HG02798 (cell line): Measurements from ENCODE around the gene C3orf22.

Source experiments
- ATAC-seq: cut with Tn5 transposase; IDR thresholded peaks from one replicate; pipeline ENCODE4 v1.9.1; 2021; ENCODE audit warnings: mild to moderate bottlenecking; ENCODE audit not compliant: unreplicated experiment, poor library complexity

The C3orf22 gene

DNA sequence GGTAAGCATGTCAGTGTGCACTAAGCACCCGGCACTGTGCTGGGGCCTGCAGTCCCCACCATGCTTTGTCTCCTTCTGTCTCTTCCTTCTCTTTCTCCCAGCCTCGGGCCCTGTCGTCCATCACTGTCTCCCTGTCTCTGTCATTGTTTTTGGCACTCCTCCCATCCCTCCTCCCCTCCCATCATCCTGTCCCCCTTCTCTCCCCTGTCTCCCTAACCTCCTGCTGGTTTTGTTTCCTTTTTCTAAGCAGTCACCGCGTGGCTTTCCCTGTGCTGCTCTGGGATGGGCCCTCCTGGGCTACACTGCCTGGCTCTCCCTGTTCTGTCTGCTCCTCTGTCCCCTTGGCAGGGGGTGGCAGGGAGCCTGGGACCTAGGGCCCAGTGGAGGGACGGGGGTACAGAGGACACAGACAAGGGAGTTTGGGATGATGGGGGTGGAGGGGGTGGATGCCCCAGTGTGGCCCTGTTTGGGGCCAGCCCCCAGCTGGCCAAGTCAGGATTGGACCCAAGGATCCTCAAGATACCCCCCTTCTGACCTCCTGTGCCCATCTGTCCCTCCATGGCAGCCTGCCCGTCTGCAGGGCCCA lies 29.1 kb downstream of the C3orf22 start:
- no peak for ATAC-seq

DNA sequence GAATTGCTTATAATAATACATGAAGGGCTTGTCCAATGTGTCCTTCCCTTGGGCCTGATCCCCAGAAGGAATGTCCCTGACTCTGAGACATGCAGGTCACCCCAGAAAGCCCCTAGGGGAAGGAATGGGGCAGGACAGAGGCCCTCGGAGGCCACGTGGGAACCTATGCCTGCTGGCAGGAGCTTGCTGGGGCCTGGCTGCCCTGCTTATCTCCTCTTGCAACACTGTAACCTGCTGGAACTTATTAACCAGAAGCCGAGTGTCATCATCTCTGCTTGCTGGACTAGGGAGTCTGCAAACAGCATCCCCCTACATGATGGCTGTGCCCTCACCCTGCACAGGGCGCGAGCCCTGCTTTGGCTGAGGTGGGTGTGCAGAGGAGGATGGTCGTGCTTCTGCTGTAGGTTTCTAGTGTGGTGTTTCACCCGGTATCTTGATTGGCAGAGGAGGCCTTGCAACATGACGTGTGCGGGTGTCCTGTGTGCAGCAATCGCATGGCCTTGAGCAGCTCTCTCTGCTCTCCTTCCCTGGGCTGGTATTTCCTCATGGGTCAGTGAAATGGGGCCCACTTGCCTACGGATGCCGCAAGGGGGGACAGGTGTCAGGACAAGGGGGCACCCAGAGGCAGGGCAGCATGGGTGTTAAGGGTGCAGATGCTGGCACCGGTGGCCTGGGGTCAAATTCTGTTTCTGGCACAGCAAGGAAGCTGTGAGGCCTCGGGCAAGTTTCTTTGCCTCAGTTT lies 29.8 kb downstream of the C3orf22 start:
- no peak for ATAC-seq

- ATAC-seq = no peak
Measured at GRCh38 chr3:126528419-126528799, 30.3 kb downstream of the C3orf22 start.

DNA sequence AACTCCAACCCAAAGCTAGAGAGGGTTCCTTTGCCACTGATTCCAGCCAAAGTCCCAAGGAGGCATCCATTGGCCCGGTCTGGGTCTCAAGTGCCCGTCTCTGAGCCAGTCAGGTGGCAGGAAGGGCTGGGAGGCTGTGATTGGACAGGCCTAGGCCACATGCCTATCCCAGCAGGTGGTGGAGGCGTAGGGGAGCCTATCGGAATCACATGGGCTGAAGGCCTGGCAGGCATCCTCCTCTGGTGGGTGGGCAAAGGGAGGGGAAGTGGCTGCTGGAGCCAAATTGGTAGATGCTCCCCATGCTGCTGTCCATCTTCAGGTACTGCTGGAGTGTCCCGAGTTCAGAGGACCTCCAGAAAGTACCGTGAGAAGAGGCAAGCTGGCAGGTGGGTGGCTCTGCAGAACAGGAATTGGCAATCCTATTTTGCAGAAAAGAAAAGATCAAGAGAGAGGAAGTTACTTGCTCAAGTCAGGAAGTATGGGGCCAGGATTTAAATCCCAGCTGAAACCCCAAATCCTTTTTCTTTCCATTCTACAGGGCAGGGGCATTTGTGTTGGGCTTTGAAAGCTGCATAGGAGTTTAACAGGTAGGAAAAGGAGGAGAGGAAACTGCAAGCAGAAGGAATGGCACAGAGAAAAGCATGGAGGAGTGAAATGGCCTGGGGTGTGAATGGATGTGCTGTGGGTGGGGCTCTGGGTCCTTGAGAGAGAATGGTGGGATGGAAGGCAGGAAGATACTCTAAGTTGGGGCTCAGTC lies 31.1 kb downstream of the C3orf22 start:
- ATAC-seq = no peak

DNA sequence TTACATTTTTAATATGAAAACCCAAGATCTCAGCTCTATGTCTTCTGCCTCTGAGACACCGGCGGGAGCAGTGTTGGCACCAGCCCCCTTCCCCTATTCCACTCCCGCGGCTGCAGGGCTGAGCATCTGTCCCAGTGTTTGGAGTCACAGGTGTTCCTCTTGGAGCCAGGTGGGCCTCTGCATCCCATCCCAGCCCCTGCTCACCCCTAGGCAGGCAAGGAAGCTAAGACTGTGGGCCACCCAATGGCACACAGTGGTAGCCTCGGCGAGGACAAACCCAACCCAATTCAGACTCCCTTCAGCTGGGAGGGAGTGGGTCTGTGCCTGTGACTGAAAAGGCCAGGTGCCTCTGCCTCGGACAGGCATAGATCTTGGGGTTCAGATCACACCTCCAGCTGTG lies 31.7 kb downstream of the C3orf22 start:
- ATAC-seq = no peak

GRCh38 chr3:126526668-126527005 lies 32.1 kb downstream of the C3orf22 start:
- no peak for ATAC-seq

GRCh38 chr3:126525853-126526667 lies 32.7 kb downstream of the C3orf22 start:
- ATAC-seq = no peak

DNA sequence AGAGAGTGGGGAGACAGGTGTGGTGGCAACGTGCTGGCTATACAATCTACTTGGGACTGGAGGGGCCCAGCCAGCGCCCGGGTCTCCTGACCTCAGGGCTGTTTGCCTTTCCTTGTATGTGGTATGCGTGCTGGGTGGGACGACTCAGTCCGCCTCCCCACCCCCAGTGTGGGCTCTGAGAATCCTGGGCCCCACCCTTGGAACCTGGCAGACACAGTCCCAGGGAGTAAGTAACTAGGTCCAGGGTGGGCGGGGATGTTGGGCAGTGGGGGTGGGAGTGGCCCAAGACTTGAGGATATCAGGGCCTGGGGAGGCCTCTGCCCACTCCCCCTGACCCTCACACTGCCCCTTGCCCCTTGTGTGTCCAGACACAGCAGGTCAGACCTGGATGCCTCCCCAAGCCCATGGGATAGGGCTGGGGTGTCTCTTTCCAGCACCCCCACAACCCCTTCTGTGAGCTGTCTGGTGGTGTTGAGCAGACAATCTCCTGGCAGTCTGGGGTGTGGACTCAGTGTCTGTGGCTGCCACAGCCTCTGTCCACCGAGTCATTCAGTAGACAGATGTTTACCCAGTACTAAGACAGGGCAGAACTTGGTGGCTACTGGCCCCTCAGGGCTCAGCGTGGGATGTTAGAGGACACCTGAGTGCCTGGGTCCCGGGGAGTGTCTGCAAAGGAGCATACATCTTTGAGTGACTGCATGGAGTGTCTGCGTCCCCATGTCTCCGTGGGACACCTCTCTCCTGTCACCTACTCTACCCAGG lies 33.5 kb downstream of the C3orf22 start:
- ATAC-seq = no peak

GRCh38 chr3:126524429-126524988 lies 34.2 kb downstream of the C3orf22 start:
- no peak for ATAC-seq

- no peak for ATAC-seq
Measured at GRCh38 chr3:126523745-126524428, 34.8 kb downstream of the C3orf22 start, which contains the start of gene CHST13. CHST13 (plus strand) TSS chr3:126524155; CDS start chr3:126524333, 178 bp downstream.

DNA sequence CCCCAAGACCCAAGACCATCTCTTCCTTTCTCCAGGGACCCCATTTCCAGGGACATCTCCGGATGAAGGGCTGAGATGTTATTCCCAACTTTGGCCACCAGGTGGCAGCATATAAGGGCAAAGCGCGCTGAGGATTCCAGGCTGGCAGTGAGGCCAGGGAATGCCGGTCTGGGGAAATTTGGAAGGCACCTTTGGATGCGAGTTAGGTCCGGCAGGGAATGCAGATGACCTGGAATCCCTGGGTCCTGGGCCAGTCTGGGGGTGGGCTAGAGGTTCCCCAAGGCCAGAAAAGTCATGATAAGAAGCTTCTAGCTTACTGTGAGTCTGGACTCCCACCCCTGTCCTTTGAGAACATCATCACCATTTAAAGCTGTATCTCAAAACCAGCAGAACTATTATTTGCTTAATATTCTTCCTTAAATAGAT lies 36.4 kb downstream of the C3orf22 start:
- ATAC-seq = no peak

GRCh38 chr3:126521122-126521891 lies 37.4 kb downstream of the C3orf22 start:
- ATAC-seq = no peak

GRCh38 chr3:126519506-126520455 lies 39.0 kb downstream of the C3orf22 start:
- ATAC-seq = no peak

- no peak for ATAC-seq
Measured at GRCh38 chr3:126518779-126519177, 40.0 kb downstream of the C3orf22 start.

DNA sequence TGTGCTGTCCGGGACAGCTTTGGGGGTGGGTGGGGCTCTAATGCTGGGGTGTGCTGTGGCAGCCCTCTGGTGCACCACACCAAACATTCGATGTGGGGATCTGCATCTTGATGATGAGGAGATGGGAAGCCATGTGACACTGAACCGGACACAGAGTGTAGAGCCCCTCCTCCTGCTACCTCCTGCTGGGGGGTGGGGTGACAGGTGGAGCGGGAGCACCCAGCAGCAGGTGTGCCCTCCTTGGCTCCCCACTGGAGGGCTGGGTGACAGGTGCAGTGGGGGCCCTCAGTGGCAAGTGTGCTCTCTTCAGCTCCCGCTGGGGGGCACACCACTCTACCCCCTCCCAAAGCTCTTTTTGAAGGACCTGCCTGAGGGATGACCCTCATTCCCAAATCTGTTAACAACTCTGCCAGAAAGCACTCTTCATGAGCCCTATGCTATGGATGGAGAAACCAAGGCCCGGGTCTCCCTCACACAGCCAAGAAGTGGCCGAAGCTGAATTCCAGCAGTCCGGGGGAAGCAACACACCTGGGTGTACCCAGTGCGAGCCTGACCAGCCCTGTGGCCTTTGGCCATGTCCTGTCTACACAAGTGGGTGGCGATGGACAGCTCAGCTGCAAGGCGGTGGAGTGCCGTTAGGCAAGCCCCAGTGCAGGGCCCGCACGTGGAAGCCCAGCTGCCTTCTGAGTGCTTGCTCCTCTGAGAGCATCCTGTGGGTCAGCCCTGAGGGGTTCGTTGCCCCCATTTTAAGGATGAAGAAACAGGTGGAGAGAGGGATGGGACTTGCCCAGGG lies 40.5 kb downstream of the C3orf22 start:
- no peak for ATAC-seq

GRCh38 chr3:126517291-126517951 lies 41.3 kb downstream of the C3orf22 start, which contains the start of gene UROC1:
UROC1 (minus strand) TSS chr3:126517773; CDS start chr3:126517719, 54 bp downstream.
- ATAC-seq = no peak
